GM10266 (cell line): Measurements from ENCODE around the gene ZNF787.
A peak's percentile ranks its signal among the peaks of the same experiment; 100 is the strongest.
"Not testable (repeated sequence)": the region's sequence is repeated elsewhere in the genome, so short reads cannot be mapped to it uniquely, and the experiment has no call there.

ENCODE experiments used
- DNase-seq: peaks from one replicate; pipeline ENCODE4 v3.0.0; 2012; ENCODE audit errors: extremely low spot score
- TF ChIP-seq, protein P1 (sequence below): IDR thresholded peaks from 2 replicates; pipeline ENCODE4 v1.5.1; 2012; ENCODE audit warnings: mild to moderate bottlenecking, low read depth; ENCODE audit not compliant: control insufficient read depth, insufficient read depth; ENCODE audit errors: missing control alignments

Gene ZNF787

DNA sequence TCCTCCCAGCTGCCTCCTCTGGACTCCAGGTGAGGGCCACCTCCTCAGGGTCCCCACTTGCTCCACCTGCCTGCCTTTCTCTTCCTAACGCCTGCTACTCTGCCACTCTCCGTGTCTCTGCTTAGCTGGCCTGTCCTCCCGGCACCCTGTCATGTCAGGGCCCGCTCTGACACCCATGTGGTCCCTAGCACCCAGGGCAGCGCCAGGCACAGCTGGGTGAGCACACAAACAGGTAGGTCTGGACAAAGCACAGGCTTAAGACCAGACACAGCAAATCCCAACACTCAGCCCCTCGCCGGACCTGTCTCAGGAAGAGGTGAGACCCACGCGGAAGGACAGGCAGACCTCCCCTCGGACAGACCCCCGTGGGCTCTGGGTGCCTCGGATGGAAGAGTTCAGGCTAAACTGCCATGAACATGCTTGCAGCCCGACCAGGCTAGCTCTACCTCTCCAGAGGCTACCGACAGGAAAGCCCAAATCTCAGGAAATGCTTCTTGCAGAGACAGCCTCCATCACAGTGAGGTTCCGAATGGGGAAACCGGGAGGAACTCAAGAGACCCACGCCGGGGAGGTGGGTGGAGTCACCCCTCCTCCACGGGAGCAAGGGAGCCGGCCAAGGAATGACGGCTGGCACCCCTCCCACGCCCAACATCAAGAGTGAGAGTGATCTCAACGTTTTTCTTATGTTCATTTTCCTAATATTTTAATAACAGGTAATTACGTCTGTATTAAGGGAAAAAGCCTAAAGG, 12.5 kb downstream of the ZNF787 start:
- DNase-seq = no peak
- TF ChIP-seq, protein P1, sequence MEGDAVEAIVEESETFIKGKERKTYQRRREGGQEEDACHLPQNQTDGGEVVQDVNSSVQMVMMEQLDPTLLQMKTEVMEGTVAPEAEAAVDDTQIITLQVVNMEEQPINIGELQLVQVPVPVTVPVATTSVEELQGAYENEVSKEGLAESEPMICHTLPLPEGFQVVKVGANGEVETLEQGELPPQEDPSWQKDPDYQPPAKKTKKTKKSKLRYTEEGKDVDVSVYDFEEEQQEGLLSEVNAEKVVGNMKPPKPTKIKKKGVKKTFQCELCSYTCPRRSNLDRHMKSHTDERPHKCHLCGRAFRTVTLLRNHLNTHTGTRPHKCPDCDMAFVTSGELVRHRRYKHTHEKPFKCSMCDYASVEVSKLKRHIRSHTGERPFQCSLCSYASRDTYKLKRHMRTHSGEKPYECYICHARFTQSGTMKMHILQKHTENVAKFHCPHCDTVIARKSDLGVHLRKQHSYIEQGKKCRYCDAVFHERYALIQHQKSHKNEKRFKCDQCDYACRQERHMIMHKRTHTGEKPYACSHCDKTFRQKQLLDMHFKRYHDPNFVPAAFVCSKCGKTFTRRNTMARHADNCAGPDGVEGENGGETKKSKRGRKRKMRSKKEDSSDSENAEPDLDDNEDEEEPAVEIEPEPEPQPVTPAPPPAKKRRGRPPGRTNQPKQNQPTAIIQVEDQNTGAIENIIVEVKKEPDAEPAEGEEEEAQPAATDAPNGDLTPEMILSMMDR = no peak

DNA sequence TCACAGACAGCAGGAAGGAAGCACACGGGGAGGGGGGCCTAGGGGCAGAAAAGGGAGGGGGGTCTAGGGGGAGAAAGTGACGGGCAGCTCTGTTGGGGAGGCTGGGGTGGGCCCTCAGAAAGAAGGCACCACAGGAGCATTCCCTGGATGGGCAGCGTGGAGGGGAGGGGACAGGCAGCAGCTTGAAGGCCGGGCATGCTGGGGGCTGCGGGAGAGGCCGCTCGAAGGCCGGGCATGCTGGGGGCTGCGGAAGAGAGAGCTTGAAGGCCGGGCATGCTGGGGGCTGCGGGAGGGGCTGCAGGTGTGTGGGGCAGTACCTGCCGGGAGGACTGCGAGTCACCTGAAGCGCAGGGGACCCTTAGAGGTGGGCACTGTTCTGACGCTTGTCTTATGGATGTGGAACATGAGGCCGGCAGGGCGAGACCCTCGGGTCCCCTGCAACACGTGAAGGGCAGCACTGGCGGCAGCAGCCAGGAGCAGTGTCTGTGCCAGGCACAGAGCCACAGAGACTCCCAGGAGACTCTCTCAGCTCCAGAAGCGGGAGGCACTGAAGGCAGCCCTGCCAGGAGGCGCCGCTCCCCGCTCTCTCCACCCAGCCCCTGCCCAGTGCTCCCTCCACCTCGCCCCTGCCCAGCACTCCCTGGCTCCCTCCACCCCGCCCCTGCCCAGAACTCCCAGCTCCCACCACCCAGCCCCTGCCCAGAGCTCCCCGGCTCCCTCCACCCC, 13.3 kb downstream of the ZNF787 start:
- TF ChIP-seq, protein P1 = no peak
- DNase-seq = no peak

DNA sequence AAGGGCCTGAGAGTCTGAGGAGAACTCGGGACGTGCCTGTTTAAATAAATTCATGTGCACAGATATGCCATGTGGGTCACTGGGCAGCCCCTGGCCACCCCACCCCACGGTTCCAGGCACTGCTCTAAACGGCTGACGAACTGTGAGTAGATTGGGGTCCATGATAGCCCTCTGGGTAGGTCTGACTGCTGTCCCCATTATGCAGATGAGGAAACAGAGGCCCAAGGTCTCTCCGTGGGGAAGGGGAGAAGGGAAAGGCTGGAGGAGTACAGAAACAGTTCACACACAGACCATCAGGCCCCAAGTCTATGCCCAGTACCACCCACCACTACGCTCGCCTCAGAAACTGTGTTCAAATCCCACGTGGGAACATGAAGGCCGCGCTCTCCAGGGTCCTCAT, 14.1 kb downstream of the ZNF787 start:
- TF ChIP-seq, protein P1 = no peak
- no peak for DNase-seq

DNA sequence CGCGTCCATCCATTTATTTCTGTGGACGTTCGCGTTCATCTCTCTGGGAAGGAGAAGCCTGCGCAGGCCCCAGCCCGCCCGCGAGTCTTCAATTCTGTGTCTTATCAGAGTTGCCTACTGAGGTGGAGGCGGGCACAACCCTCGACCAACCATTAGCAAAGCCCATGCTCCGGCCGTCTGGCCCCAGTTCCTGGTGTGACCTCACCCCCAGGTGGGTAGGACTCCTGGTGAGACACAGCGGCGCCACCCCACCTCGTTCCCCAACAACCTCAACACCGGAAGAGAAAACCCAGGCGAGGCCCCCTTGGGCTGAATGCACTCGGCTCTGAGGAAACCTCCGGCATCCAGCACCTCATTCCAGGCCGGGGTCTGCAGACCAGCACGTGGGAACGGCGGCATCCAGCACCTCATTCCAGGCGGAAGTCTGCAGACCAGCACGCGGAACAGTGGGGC, 14.7 kb downstream of the ZNF787 start:
- DNase-seq = no peak
- TF ChIP-seq, protein P1 = no peak

DNA sequence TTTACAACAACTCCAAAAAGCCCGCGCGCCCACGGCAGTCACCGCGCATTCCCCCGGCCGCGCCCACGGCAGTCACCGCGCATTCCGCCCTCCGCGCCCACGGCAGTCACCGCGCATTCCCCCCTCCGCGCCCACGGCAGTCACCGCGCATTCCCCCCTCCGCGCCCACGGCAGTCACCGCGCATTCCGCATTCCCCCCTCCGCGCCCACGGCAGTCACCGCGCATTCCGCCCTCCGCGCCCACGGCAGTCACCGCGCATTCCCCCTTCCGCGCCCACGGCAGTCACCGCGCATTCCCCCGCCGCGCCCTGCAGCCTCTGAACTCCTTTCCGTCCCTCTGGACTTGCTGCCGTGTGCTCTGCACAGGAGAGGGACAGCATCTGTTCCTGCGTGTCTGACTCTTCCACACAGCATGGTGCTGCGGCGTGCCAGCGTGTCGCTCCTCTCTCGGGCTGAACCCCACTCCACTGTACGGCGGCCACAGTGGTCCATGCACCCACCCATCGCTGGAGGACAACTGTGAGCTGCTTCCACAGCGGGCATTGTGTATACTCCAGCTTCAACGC, 15.2 kb downstream of the ZNF787 start:
- not testable (repeated sequence) for DNase-seq

DNA sequence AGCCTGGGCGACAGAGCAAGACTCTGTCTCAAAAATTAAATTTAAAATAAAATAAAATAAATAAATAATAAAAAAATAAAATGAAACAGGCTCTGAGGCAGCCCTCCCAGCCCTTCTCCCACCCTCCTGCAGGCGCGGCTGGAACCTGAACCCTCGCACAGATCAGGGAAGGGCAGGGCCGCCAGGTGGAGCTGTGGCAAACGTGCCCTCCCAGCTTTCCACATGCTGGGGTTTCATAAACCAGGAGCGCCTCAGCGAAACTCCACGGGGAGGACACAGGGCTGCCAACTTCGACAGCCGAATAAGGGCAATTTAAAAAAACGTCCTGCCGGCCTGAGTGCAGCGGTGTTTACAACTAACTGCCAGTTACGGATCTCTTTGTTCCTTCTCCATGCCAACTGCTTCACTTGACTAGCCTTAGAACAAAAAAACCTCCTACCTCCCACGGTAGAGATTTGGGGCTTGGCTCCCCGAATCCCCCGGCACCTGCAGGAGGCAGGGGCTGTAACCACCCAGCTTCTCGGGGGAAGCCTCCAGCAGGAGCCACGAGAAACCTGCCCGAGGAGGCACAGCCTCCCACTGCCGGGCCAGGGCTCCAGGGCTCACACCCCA, 15.9 kb downstream of the ZNF787 start:
- DNase-seq = peak; percentile 71
- TF ChIP-seq, protein P1 = peak; percentile 71

DNA sequence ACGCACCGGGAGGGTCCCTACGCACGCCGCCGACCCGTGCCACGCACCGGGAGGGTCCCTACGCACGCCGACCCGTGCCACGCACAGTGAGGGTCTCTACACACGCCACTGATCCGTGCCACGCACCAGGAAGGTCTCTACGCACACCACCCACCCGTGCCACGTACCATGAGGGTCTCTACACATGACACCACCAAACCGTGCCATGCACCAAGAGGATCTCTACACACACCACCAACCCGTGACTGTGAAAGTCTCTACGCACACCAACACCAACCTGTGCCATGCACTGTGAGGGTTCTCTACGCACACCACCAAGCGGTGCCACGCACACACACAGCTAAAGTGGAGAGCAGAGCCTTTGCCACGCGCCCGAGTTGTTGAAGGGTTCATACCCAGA, 16.7 kb downstream of the ZNF787 start:
- TF ChIP-seq, protein P1 = no peak
- peak; percentile 26 for DNase-seq
